Mesodermal cell (in vitro differentiated cells): ENCODE results near the gene LMAN2L.

ENCODE experiments used
- H3K27ac ChIP-seq: 2 replicates; pipeline ENCODE4 v1.7.0; 2013; ENCODE audit warnings: mild to moderate bottlenecking, low read depth, low read length, moderate library complexity; ENCODE audit not compliant: severe bottlenecking
- H3K36me3 ChIP-seq: 2 replicates; pipeline ENCODE4 v1.7.1; 2013; ENCODE audit warnings: mild to moderate bottlenecking, low read length, moderate library complexity; ENCODE audit not compliant: control insufficient read depth, insufficient read depth
- H3K4me1 ChIP-seq: one replicate; pipeline ENCODE4 v1.7.1; 2013; ENCODE audit warnings: mild to moderate bottlenecking, low read length; ENCODE audit not compliant: insufficient read depth, control insufficient read depth, poor library complexity, severe bottlenecking
- H3K4me3 ChIP-seq: 2 replicates; pipeline ENCODE4 v1.7.0; 2013; ENCODE audit warnings: low read length, control low read depth, mild to moderate bottlenecking; ENCODE audit not compliant: insufficient read depth, poor library complexity, severe bottlenecking; ENCODE audit errors: extremely low read depth
- H3K9me3 ChIP-seq: 2 replicates; pipeline ENCODE4 v1.7.1; 2013; ENCODE audit warnings: mild to moderate bottlenecking, low read length, moderate library complexity; ENCODE audit not compliant: control insufficient read depth
- WGBS, 2 experiments: methylation state at CpG; one replicate each; pipeline ENCODE4 v1.1.5; 2013; ENCODE audit warnings: missing lambda C conversion rate in 2 of 2; ENCODE audit not compliant: insufficient coverage in 2 of 2; 5-methylcytosine and 5-hydroxymethylcytosine counted together

LMAN2L gene

GRCh38 chr2:96701636-96702035, 38.2 kb downstream of the LMAN2L start:
- no peak overlapping the region for H3K27ac ChIP-seq
- WGBS, 2 experiments = 77 to 92% methylated on average over 3 of the region's 6 CpGs
- H3K36me3 ChIP-seq = peaks cover 31% of the 10 kb centered on the region
- H3K4me1 ChIP-seq = no peaks in the 10 kb centered on the region
- no peaks in the 10 kb centered on the region for H3K9me3 ChIP-seq
- H3K4me3 ChIP-seq = no peak overlapping the region

GRCh38 chr2:96700086-96700485, 39.8 kb downstream of the LMAN2L start:
- H3K9me3 ChIP-seq = no peaks in the 10 kb centered on the region
- WGBS, 2 experiments = 93 to 94% methylated on average over 5 to 8 of the region's 8 CpGs
- no peak overlapping the region for H3K4me3 ChIP-seq
- H3K36me3 ChIP-seq = peaks cover 16% of the 10 kb centered on the region
- no peaks in the 10 kb centered on the region for H3K4me1 ChIP-seq
- no peak overlapping the region for H3K27ac ChIP-seq

GRCh38 chr2:96699621-96700020, 40.2 kb downstream of the LMAN2L start:
- Histone ChIP-seq H3K27ac (no peak overlapping the region), H3K36me3 (peaks cover 11% of the 10 kb centered on the region), H3K4me1 (no peaks in the 10 kb centered on the region), H3K4me3 (no peak overlapping the region), H3K9me3 (no peaks in the 10 kb centered on the region)
- 91 to 94% methylated on average over 9 of the region's 9 CpGs for WGBS, 2 experiments

GRCh38 chr2:96699021-96699420, 40.8 kb downstream of the LMAN2L start:
- Histone ChIP-seq H3K27ac (no peak overlapping the region), H3K9me3 (no peaks in the 10 kb centered on the region), H3K4me1 (no peaks in the 10 kb centered on the region), H3K4me3 (no peak overlapping the region), H3K36me3 (peaks cover 6% of the 10 kb centered on the region)
- 98 to 100% methylated on average over 3 to 4 of the region's 6 CpGs for WGBS, 2 experiments

GRCh38 chr2:96698221-96698861, 41.5 kb downstream of the LMAN2L start:
- H3K27ac ChIP-seq = no peak overlapping the region
- WGBS, 2 experiments = 86 to 95% methylated on average over 4 to 6 of the region's 14 CpGs
- H3K4me3 ChIP-seq = no peak overlapping the region
- peaks cover 5% of the 10 kb centered on the region for H3K36me3 ChIP-seq
- no peaks in the 10 kb centered on the region for H3K9me3 ChIP-seq
- H3K4me1 ChIP-seq = no peaks in the 10 kb centered on the region

GRCh38 chr2:96697476-96697875, 42.4 kb downstream of the LMAN2L start:
- 100% methylated on average over 1 to 2 of the region's 2 CpGs for WGBS, 2 experiments
- no peaks in the 10 kb centered on the region for H3K4me1 ChIP-seq
- no peaks in the 10 kb centered on the region for H3K9me3 ChIP-seq
- H3K27ac ChIP-seq = no peak overlapping the region
- H3K4me3 ChIP-seq = no peak overlapping the region
- no peaks in the 10 kb centered on the region for H3K36me3 ChIP-seq

- no peak overlapping the region for H3K4me3 ChIP-seq
- no peaks in the 10 kb centered on the region for H3K9me3 ChIP-seq
- no peak overlapping the region for H3K27ac ChIP-seq
- no peaks in the 10 kb centered on the region for H3K36me3 ChIP-seq
- WGBS, 2 experiments = 84 to 95% methylated on average over 7 to 14 of the region's 15 CpGs
- H3K4me1 ChIP-seq = no peaks in the 10 kb centered on the region
These were observed 44.3 kb downstream of the LMAN2L start for GRCh38 chr2:96695602-96696001.

GRCh38 chr2:96694816-96695455, 44.9 kb downstream of the LMAN2L start:
- WGBS, 2 experiments = 91 to 97% methylated on average over 10 to 13 of the region's 13 CpGs
- Histone ChIP-seq H3K9me3 (no peaks in the 10 kb centered on the region), H3K4me3 (no peak overlapping the region)

GRCh38 chr2:96694279-96694678, 45.6 kb downstream of the LMAN2L start:
- Histone ChIP-seq H3K4me3 (no peak overlapping the region), H3K27ac (no peak overlapping the region), H3K4me1 (no peaks in the 10 kb centered on the region), H3K9me3 (no peaks in the 10 kb centered on the region), H3K36me3 (no peaks in the 10 kb centered on the region)
- 93 to 100% methylated on average over 4 to 6 of the region's 8 CpGs for WGBS, 2 experiments

More at GRCh38 chr2:96694816-96695455, 44.9 kb downstream of the LMAN2L start:
- H3K36me3 ChIP-seq = no peaks in the 10 kb centered on the region
- no peak overlapping the region for H3K27ac ChIP-seq
- H3K4me1 ChIP-seq = no peaks in the 10 kb centered on the region

GRCh38 chr2:96693286-96694200, 46.3 kb downstream of the LMAN2L start:
- WGBS, 2 experiments = 70 to 83% methylated on average over 6 to 11 of the region's 14 CpGs
- Histone ChIP-seq H3K36me3 (no peaks in the 10 kb centered on the region), H3K9me3 (no peaks in the 10 kb centered on the region), H3K4me3 (no peak overlapping the region), H3K4me1 (no peaks in the 10 kb centered on the region), H3K27ac (no peak overlapping the region)
